ENCODE measurements around the gene TACC2.
"Not testable (repeated sequence)": the region's sequence is repeated elsewhere in the genome, so short reads cannot be mapped to it uniquely, and the experiment has no call there.

The TACC2 gene

GRCh38 chr10:122018951-122019413 is 30.0 kb downstream of the TACC2 start:
- H3K4me3 ChIP-seq (ENCODE audit: low read depth, low read length), result peak overlapping the region; percentile 50
- peak; percentile 58 for DNase-seq (ENCODE audit: low read depth)

GRCh38 chr10:122019414-122019975 is 30.5 kb downstream of the TACC2 start:
- peak; percentile 68 for DNase-seq (ENCODE audit: low read depth)
- no peak for TF ChIP-seq CTCF (IDR thresholded peaks at IDR 0.05; ENCODE audit: control insufficient read depth, extremely low read depth, insufficient read depth)
- H3K4me3 ChIP-seq (ENCODE audit: low read depth, low read length), result peak overlapping the region; percentile 50

More at GRCh38 chr10:122018951-122019413, 30.0 kb downstream of the TACC2 start:
- TF ChIP-seq CTCF (IDR thresholded peaks at IDR 0.05; ENCODE audit: control insufficient read depth, extremely low read depth, insufficient read depth), result no peak

- DNase-seq (ENCODE audit: low read depth), result no peak
- TF ChIP-seq CTCF (IDR thresholded peaks at IDR 0.05; ENCODE audit: control insufficient read depth, extremely low read depth, insufficient read depth), result no peak
- peak overlapping the region; percentile 50 for H3K4me3 ChIP-seq (ENCODE audit: low read depth, low read length)
These were observed 31.3 kb downstream of the TACC2 start for GRCh38 chr10:122020226-122020625.

- peak; percentile 82 for DNase-seq (ENCODE audit: low read depth)
- H3K4me3 ChIP-seq (ENCODE audit: low read depth, low read length), result peak overlapping the region; percentile 41
- TF ChIP-seq CTCF (IDR thresholded peaks at IDR 0.05; ENCODE audit: control insufficient read depth, extremely low read depth, insufficient read depth), result no peak
These were observed 32.4 kb downstream of the TACC2 start for GRCh38 chr10:122021379-122021778.

GRCh38 chr10:122021828-122022227 is 32.9 kb downstream of the TACC2 start:
- TF ChIP-seq CTCF (IDR thresholded peaks at IDR 0.05; ENCODE audit: control insufficient read depth, extremely low read depth, insufficient read depth), result no peak
- H3K4me3 ChIP-seq (ENCODE audit: low read depth, low read length), result peak overlapping the region; percentile 41
- DNase-seq (ENCODE audit: low read depth), result no peak

- H3K4me3 ChIP-seq (ENCODE audit: low read depth, low read length), result peak overlapping the region; percentile 41; the same call in 1 of the 2 replicates
- DNase-seq (ENCODE audit: low read depth), result no peak
- no peak for TF ChIP-seq CTCF (IDR thresholded peaks at IDR 0.05; ENCODE audit: control insufficient read depth, extremely low read depth, insufficient read depth)
These were observed 33.3 kb downstream of the TACC2 start for GRCh38 chr10:122022276-122022675.

- not testable (repeated sequence) for H3K4me3 ChIP-seq (ENCODE audit: low read depth, low read length); DNase-seq (ENCODE audit: low read depth)
These were observed 34.3 kb downstream of the TACC2 start for GRCh38 chr10:122023257-122023656.

Measured in LNCaP clone FGC (cell line).